Fibroblast of the aortic adventitia (primary cell): Measurements from ENCODE around the gene ATP5IF1. TPM values are rescaled to one million over a fixed set of nuclear protein-coding genes. Genes with fewer than 3 reads are reported as not detected.

ENCODE experiments used
- DNase-seq: peaks from one replicate; pipeline ENCODE4 v3.0.0-alpha.2; 2010; ENCODE audit warnings: low read depth
- H3K4me3 ChIP-seq: 2 replicates; pipeline ENCODE4 v1.5.1; 2011; ENCODE audit warnings: low read depth, mild to moderate bottlenecking, control low read depth, low read length, moderate library complexity
- total RNA-seq: library from RNA; depleted of rRNA; stranded (reverse); fragments of >200 nt; gene quantifications from 2 replicates; pipeline ENCODE4 v1.2.3, GENCODE V29; 2012; ENCODE audit warnings: low replicate concordance
- TF ChIP-seq, protein P1 (sequence below): IDR thresholded peaks from 2 replicates; pipeline ENCODE4 v1.5.1; 2011; ENCODE audit warnings: mild to moderate bottlenecking, low read length, control low read depth, inconsistent platforms; ENCODE audit not compliant: insufficient read depth

Gene ATP5IF1
- total RNA-seq, 1 donor, result 108 TPM

DNA sequence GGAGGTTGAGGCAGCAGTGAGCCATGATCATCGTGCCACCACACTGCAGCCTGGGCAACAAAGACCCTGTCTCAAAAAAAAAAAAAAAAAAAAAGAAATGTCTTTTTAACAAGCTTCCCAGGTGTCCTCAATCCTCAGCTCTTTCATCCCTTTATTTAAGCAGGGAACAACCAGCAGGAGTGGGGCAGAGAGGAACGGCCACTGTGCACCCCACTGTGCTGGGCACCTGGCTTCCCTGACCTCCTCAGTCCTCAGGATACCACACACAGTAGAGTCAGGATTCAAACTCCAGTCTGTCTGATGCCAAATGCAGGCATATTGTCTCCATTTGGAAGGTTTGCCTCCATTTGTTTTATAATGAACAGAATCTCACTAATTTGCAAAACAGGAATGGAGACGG, 39.6 kb upstream of the ATP5IF1 start:
- H3K4me3 ChIP-seq, result no peak overlapping the region
- TF ChIP-seq, protein P1, sequence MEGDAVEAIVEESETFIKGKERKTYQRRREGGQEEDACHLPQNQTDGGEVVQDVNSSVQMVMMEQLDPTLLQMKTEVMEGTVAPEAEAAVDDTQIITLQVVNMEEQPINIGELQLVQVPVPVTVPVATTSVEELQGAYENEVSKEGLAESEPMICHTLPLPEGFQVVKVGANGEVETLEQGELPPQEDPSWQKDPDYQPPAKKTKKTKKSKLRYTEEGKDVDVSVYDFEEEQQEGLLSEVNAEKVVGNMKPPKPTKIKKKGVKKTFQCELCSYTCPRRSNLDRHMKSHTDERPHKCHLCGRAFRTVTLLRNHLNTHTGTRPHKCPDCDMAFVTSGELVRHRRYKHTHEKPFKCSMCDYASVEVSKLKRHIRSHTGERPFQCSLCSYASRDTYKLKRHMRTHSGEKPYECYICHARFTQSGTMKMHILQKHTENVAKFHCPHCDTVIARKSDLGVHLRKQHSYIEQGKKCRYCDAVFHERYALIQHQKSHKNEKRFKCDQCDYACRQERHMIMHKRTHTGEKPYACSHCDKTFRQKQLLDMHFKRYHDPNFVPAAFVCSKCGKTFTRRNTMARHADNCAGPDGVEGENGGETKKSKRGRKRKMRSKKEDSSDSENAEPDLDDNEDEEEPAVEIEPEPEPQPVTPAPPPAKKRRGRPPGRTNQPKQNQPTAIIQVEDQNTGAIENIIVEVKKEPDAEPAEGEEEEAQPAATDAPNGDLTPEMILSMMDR, result no peak
- DNase-seq, result no peak

GRCh38 chr1:28197682-28198415, 38.1 kb upstream of the ATP5IF1 start:
- TF ChIP-seq, protein P1, result no peak
- no peak for DNase-seq
- no peak overlapping the region for H3K4me3 ChIP-seq

- DNase-seq, result no peak
- no peak overlapping the region for H3K4me3 ChIP-seq
- TF ChIP-seq, protein P1, result no peak
Measured at GRCh38 chr1:28199328-28200233, 36.3 kb upstream of the ATP5IF1 start.

DNA sequence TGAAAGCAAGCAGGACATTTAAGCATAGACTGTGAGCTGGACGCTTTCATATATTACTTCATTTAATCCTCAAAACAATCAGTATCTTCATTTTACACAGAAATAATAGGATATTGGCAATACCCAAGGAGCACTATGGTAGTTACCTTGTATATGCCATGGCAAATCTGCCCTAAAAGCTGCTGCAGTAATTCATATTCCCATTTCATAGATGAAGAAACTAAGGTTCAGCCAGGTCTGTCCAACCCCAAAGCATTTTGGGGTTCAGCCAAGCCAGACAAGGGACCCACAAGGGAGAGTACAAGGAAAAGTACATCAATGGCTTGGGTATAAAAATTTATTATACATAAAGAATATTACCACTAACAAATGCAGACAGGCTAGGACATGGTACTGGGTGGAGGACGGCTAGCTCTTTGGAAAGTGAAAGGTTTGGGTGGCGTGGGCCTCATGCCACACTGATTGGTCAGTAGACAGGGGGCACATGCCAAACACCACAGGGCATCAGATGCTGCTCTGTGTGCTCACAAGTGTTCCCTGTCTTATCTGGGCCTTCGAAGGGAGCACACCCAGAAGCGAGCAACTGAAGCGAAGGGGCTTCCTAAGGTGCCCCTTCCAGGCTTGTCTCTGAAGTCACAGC, 35.6 kb upstream of the ATP5IF1 start:
- H3K4me3 ChIP-seq, result no peak overlapping the region
- TF ChIP-seq, protein P1, result no peak
- no peak for DNase-seq

- no peak for DNase-seq
- TF ChIP-seq, protein P1, result no peak
- no peak overlapping the region for H3K4me3 ChIP-seq
Measured at GRCh38 chr1:28205243-28205642, 30.7 kb upstream of the ATP5IF1 start.

- TF ChIP-seq, protein P1, result peak; percentile 82
- DNase-seq, result peak; percentile 81
- no peak overlapping the region for H3K4me3 ChIP-seq
Measured at GRCh38 chr1:28208818-28209441, 27.0 kb upstream of the ATP5IF1 start.
